ENCODE data around the gene PKDREJ.

DNA sequence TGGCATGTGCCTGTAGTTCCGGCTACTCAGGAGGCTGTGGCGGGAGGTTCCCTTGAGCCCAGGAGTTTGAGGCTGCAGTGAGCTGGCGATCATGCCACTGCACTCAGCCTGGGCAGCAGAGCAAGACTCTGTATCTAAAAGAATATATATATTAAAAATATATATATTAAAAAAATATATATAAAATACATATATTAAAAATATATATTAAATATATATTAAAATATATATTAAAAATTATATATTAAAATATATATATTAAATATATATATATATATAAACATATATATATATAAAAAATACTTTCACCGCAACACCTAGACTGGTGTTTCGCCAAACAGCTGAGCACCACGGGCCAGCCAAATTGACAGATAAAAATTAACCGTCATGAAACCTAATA lies 13.4 kb upstream of the PKDREJ start:
- TF ChIP-seq, protein P1, sequence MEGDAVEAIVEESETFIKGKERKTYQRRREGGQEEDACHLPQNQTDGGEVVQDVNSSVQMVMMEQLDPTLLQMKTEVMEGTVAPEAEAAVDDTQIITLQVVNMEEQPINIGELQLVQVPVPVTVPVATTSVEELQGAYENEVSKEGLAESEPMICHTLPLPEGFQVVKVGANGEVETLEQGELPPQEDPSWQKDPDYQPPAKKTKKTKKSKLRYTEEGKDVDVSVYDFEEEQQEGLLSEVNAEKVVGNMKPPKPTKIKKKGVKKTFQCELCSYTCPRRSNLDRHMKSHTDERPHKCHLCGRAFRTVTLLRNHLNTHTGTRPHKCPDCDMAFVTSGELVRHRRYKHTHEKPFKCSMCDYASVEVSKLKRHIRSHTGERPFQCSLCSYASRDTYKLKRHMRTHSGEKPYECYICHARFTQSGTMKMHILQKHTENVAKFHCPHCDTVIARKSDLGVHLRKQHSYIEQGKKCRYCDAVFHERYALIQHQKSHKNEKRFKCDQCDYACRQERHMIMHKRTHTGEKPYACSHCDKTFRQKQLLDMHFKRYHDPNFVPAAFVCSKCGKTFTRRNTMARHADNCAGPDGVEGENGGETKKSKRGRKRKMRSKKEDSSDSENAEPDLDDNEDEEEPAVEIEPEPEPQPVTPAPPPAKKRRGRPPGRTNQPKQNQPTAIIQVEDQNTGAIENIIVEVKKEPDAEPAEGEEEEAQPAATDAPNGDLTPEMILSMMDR (IDR thresholded peaks at IDR 0.05): no peak
- TF ChIP-seq EP300 (IDR thresholded peaks at IDR 0.05): no peak

Measured in ovary (tissue), 3 donors.